ENCODE results near the gene RNU5B-1. TPM values are rescaled to one million over a fixed set of nuclear protein-coding genes. Genes with fewer than 3 reads are reported as not detected.

RNU5B-1 gene
- total and polyA plus RNA-seq, 7 donors: 12.8 to 34.0 (median 13.9) TPM; not detected in 4

Other genes starting within 250 kb of the RNU5B-1 start
- 1 to 10 TPM; 2.5 to 6.3 (median 3.2) TPM for gene RASL12, start 236.7 kb upstream of the RNU5B-1 start, total RNA-seq
- gene RASL12, start 236.7 kb upstream of the RNU5B-1 start, polyA plus RNA-seq: 1 to 10 TPM; 2.6 to 3.0 (median 3.0) TPM
- 1 to 10 TPM; 1.3 to 5.7 (median 3.4) TPM for gene KBTBD13, start 227.9 kb upstream of the RNU5B-1 start, total RNA-seq
- gene KBTBD13, start 227.9 kb upstream of the RNU5B-1 start, polyA plus RNA-seq: 1 to 10 TPM in 2 of 3 donors, under 1 TPM in 1; 0.12 to 5.7 (median 1.2) TPM
- 1 to 10 TPM; 1.1 to 2.8 (median 1.9) TPM for gene UBAP1L, start 189.5 kb upstream of the RNU5B-1 start, total RNA-seq
- gene UBAP1L, start 189.5 kb upstream of the RNU5B-1 start, polyA plus RNA-seq: 1 to 10 TPM in 1 of 3 donors, under 1 TPM in 2; 0.79 to 1.1 (median 0.90) TPM
- 10 to 100 TPM; 12.3 to 22.4 (median 15.7) TPM for gene PDCD7, start 170.9 kb upstream of the RNU5B-1 start, total RNA-seq
- 10 to 100 TPM in 1 of 3 donors, 1 to 10 TPM in 2; 6.8 to 14.5 (median 9.9) TPM for gene PDCD7, start 170.9 kb upstream of the RNU5B-1 start, polyA plus RNA-seq
- gene CLPX, start 119.3 kb upstream of the RNU5B-1 start, total RNA-seq: 10 to 100 TPM; 53.7 to 87.2 (median 73.8) TPM
- gene CLPX, start 119.3 kb upstream of the RNU5B-1 start, polyA plus RNA-seq: 10 to 100 TPM; 24.4 to 45.9 (median 25.5) TPM
- 10 to 100 TPM in 2 of 4 donors, 1 to 10 TPM in 2; 5.6 to 31.7 (median 12.7) TPM for gene CILP, start 93.2 kb upstream of the RNU5B-1 start, total RNA-seq
- gene CILP, start 93.2 kb upstream of the RNU5B-1 start, polyA plus RNA-seq: 10 to 100 TPM in 1 of 3 donors, 1 to 10 TPM in 2; 3.9 to 13.0 (median 5.3) TPM
- gene PARP16, start 17.8 kb upstream of the RNU5B-1 start, total RNA-seq: 1 to 10 TPM; 3.2 to 6.3 (median 4.5) TPM
- gene PARP16, start 17.8 kb upstream of the RNU5B-1 start, polyA plus RNA-seq: 1 to 10 TPM; 2.8 to 4.3 (median 3.3) TPM
- gene RNU5A-1, start 8.6 kb upstream of the RNU5B-1 start, total RNA-seq: not detected
- gene RNU5A-1, start 8.6 kb upstream of the RNU5B-1 start, polyA plus RNA-seq: not detected
- not detected for gene IGDCC3, start 73.3 kb downstream of the RNU5B-1 start, total RNA-seq
- gene IGDCC3, start 73.3 kb downstream of the RNU5B-1 start, polyA plus RNA-seq: not detected
- gene IGDCC4, start 118.3 kb downstream of the RNU5B-1 start, total RNA-seq: 10 to 100 TPM in 2 of 4 donors, 1 to 10 TPM in 2; 4.8 to 34.1 (median 10.4) TPM
- gene IGDCC4, start 118.3 kb downstream of the RNU5B-1 start, polyA plus RNA-seq: 1 to 10 TPM; 2.7 to 4.6 (median 3.8) TPM
- 10 to 100 TPM; 29.7 to 39.6 (median 34.3) TPM for gene DPP8, start 213.0 kb downstream of the RNU5B-1 start, total RNA-seq
- 10 to 100 TPM in 1 of 3 donors, 1 to 10 TPM in 2; 9.1 to 38.0 (median 9.6) TPM for gene DPP8, start 213.0 kb downstream of the RNU5B-1 start, polyA plus RNA-seq
- 1 to 10 TPM; 5.0 to 8.7 (median 6.1) TPM for gene HACD3, start 225.8 kb downstream of the RNU5B-1 start, total RNA-seq
- 1 to 10 TPM; 3.7 to 8.8 (median 8.8) TPM for gene HACD3, start 225.8 kb downstream of the RNU5B-1 start, polyA plus RNA-seq